HEK293 (cell line): ENCODE measurements around the gene SLC5A11.

ENCODE experiments used
- CTCF ChIA-PET: fragments of 350-600 bp; formaldehyde crosslinking; extraction: SDS; loops from one replicate; lab custom pipeline; 2021; ENCODE audit warnings: antibody characterized with exemption; lab: Yijun Ruan, JAX
- POLR2A ChIA-PET: fragments of 300-600 bp; formaldehyde crosslinking; extraction: SDS; loops from one replicate; lab custom pipeline; 2020; ENCODE audit warnings: antibody characterized with exemption, inconsistent platforms; lab: Yijun Ruan, JAX
- H3K27ac ChIP-seq: fragments of 200-500 bp; sonication (Bioruptor generic); 2 replicates; pipeline ENCODE4 v1.5.1; 2014; ENCODE audit warnings: low read depth, low read length, control low read depth, inconsistent platforms; ENCODE audit errors: extremely low read depth
- H3K36me3 ChIP-seq, 2 experiments: fragments of 200-500 bp in 1 of 2; sonication (Bioruptor generic) in 1 of 2; 1 replicate in 1 of 2; 2 replicates in 1 of 2; pipeline ENCODE4 v1.5.1; 2014 to 2017; ENCODE audit warnings: inconsistent platforms in 2 of 2, low read length in 2 of 2; ENCODE audit not compliant: control insufficient read depth in 2 of 2, insufficient read depth in 1 of 2
- H3K4me1 ChIP-seq: fragments of 200-500 bp; sonication (Bioruptor generic); 2 replicates; pipeline ENCODE4 v1.5.1; 2014; ENCODE audit warnings: mild to moderate bottlenecking, low read length, inconsistent platforms; ENCODE audit not compliant: control insufficient read depth, insufficient read depth
- H3K4me3 ChIP-seq: 2 replicates; pipeline ENCODE4 v1.5.1; 2011; ENCODE audit warnings: low read depth, mild to moderate bottlenecking, control low read depth, low read length, moderate library complexity
- H3K9me3 ChIP-seq: fragments of 200-500 bp; sonication (Bioruptor generic); 2 replicates; pipeline ENCODE4 v1.5.1; 2014; ENCODE audit warnings: low read depth, low read length, inconsistent platforms; ENCODE audit not compliant: control insufficient read depth, insufficient read depth
- HOXD13 ChIP-seq: sonication (generic); formaldehyde crosslinking; IDR thresholded peaks from 2 replicates; pipeline ENCODE4 v1.8.0; 2022; ENCODE audit warnings: missing genetic modification reagents, borderline replicate concordance
- MZF1 ChIP-seq: fragments of 450-650 bp; formaldehyde crosslinking; IDR thresholded peaks from 2 replicates; pipeline ENCODE4 v1.5.1; 2017; ENCODE audit warnings: missing biosample characterization, missing genetic modification characterization, borderline replicate concordance
- PRDM2 ChIP-seq: fragments of 450-650 bp; formaldehyde crosslinking; IDR thresholded peaks from 2 replicates; pipeline ENCODE4 v1.5.1; 2016; ENCODE audit warnings: missing biosample characterization, missing genetic modification characterization, borderline replicate concordance
- SP7 ChIP-seq: fragments of 450-650 bp; formaldehyde crosslinking; IDR thresholded peaks from 2 replicates; pipeline ENCODE4 v1.5.1; 2016; ENCODE audit warnings: missing biosample characterization, missing genetic modification characterization
- TCF7L2 ChIP-seq: IDR thresholded peaks from 2 replicates; pipeline ENCODE4 v1.6.1; 2011; ENCODE audit warnings: low read depth, mild to moderate bottlenecking, inconsistent platforms, low read length, moderate library complexity, borderline replicate concordance
- YY2 ChIP-seq: fragments of 450-650 bp; formaldehyde crosslinking; IDR thresholded peaks from 2 replicates; pipeline ENCODE4 v1.5.1; 2016; ENCODE audit warnings: missing biosample characterization, missing genetic modification characterization
- ZBTB1 ChIP-seq: fragments of 450-650 bp; formaldehyde crosslinking; IDR thresholded peaks from 2 replicates; pipeline ENCODE4 v1.5.1; 2016; ENCODE audit warnings: missing biosample characterization, missing genetic modification characterization
- ZFHX2 ChIP-seq: fragments of 450-650 bp; formaldehyde crosslinking; conservative IDR thresholded peaks from 2 replicates; pipeline ENCODE4 v1.5.1; 2016; ENCODE audit warnings: missing biosample characterization, missing genetic modification characterization
- ZNF148 ChIP-seq: fragments of 450-650 bp; formaldehyde crosslinking; IDR thresholded peaks from 2 replicates; pipeline ENCODE4 v1.5.0; 2017; ENCODE audit warnings: missing biosample characterization, missing genetic modification characterization, borderline replicate concordance
- ZNF16 ChIP-seq: fragments of 450-650 bp; formaldehyde crosslinking; IDR thresholded peaks from 2 replicates; pipeline ENCODE4 v1.5.1; 2016; ENCODE audit warnings: low read depth, missing biosample characterization, missing genetic modification characterization
- ZNF223 ChIP-seq: fragments of 450-650 bp; formaldehyde crosslinking; IDR thresholded peaks from 2 replicates; pipeline ENCODE4 v1.5.1; 2016; ENCODE audit warnings: missing biosample characterization, missing genetic modification characterization
- ZNF280D ChIP-seq: fragments of 450-650 bp; formaldehyde crosslinking; IDR thresholded peaks from 2 replicates; pipeline ENCODE4 v1.5.1; 2016; ENCODE audit warnings: missing biosample characterization, missing genetic modification characterization
- ZNF391 ChIP-seq: fragments of 450-650 bp; formaldehyde crosslinking; IDR thresholded peaks from 2 replicates; pipeline ENCODE4 v1.5.1; 2016; ENCODE audit warnings: low read depth, missing biosample characterization, missing genetic modification characterization, borderline replicate concordance
- ZNF433 ChIP-seq: fragments of 450-650 bp; formaldehyde crosslinking; IDR thresholded peaks from 2 replicates; pipeline ENCODE4 v1.5.1; 2016; ENCODE audit warnings: missing biosample characterization, missing genetic modification characterization, low read depth
- ZNF529 ChIP-seq: fragments of 450-650 bp; formaldehyde crosslinking; IDR thresholded peaks from 2 replicates; pipeline ENCODE4 v1.5.1; 2017; ENCODE audit warnings: missing genetic modification characterization, missing biosample characterization; ENCODE audit not compliant: insufficient replicate concordance
- ZNF560 ChIP-seq: fragments of 450-650 bp; formaldehyde crosslinking; IDR thresholded peaks from 2 replicates; pipeline ENCODE4 v1.5.1; 2017; ENCODE audit warnings: missing biosample characterization, missing genetic modification characterization, borderline replicate concordance
- ZNF660 ChIP-seq: fragments of 450-650 bp; IDR thresholded peaks from 2 replicates; pipeline ENCODE4 v1.5.1; 2018; ENCODE audit warnings: missing biosample characterization, mild to moderate bottlenecking, missing genetic modification characterization
- ZNF768 ChIP-seq: fragments of 450-650 bp; formaldehyde crosslinking; IDR thresholded peaks from 2 replicates; pipeline ENCODE4 v1.5.1; 2018; ENCODE audit warnings: missing biosample characterization, mild to moderate bottlenecking, missing genetic modification characterization
- TF ChIP-seq, protein P1 (sequence below): fragments of 450-650 bp; formaldehyde crosslinking; IDR thresholded peaks from 2 replicates; pipeline ENCODE4 v1.5.1; 2016; ENCODE audit warnings: missing biosample characterization, missing genetic modification characterization

The SLC5A11 gene

DNA sequence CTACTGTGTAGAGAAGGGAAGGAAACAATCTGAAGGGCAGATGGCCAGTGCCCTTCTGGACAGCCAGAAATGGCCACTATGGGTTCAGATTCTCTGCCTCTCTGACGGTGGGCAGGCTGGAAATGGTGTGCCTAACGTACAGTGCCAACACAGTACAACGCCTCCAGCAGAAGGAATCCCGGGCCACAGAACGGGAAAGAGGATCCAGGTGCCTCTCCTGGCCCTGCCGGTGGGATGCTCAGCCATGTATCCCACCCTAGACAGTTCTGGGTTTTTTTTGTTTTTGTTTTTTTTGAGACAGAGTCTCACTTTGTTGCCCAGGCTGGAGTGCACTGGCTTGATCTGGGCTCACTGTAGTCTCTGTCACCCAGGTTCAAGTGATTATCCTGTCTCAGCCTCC lies 71.5 kb downstream of the SLC5A11 start:
- peaks cover 0 to 43% of the 10 kb centered on the region in 2 experiments; a peak in 2 of 3 replicates for H3K36me3 ChIP-seq
- TF ChIP-seq SP7 (tag by site-specific recombination) = no peak
- no peak for TF ChIP-seq PRDM2 (tag by site-specific recombination)
- no peak for TF ChIP-seq ZNF148 (tag by site-specific recombination)
- TF ChIP-seq ZNF223 (tag by site-specific recombination) = no peak
- TF ChIP-seq ZNF391 (tag by site-specific recombination) = no peak
- TF ChIP-seq HOXD13 = no peak
- no peak for TF ChIP-seq ZNF16
- TF ChIP-seq, protein P1, sequence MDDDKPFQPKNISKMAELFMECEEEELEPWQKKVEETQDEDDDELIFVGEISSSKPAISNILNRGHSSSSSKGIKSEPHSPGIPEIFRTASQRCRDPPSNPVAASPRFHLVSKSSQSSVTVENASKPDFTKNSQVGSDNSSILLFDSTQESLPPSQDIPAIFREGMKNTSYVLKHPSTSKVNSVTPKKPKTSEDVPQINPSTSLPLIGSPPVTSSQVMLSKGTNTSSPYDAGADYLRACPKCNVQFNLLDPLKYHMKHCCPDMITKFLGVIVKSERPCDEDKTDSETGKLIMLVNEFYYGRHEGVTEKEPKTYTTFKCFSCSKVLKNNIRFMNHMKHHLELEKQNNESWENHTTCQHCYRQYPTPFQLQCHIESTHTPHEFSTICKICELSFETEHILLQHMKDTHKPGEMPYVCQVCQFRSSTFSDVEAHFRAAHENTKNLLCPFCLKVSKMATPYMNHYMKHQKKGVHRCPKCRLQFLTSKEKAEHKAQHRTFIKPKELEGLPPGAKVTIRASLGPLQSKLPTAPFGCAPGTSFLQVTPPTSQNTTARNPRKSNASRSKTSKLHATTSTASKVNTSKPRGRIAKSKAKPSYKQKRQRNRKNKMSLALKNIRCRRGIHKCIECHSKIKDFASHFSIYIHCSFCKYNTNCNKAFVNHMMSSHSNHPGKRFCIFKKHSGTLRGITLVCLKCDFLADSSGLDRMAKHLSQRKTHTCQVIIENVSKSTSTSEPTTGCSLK (tag by site-specific recombination) = no peak
- TF ChIP-seq ZNF560 = no peak
- no peak for TF ChIP-seq YY2 (tag by site-specific recombination)
- TF ChIP-seq ZNF768 (tag by site-specific recombination) = no peak
- no peak for TF ChIP-seq ZFHX2
- ChIA-PET CTCF (no interaction called here), POLR2A (no interaction called here)
- H3K4me3 ChIP-seq = no peak overlapping the region
- no peak overlapping the region for H3K27ac ChIP-seq
- no peaks in the 10 kb centered on the region for H3K4me1 ChIP-seq
- H3K9me3 ChIP-seq = no peaks in the 10 kb centered on the region

- no peaks in the 10 kb centered on the region for H3K4me1 ChIP-seq
- CTCF ChIA-PET = no interaction called here
- TF ChIP-seq ZNF529 (no peak), ZNF660 (tag by site-specific recombination) (no peak), ZNF280D (tag by site-specific recombination) (no peak), MZF1 (tag by site-specific recombination) (no peak), ZBTB1 (no peak), ZNF433 (no peak), TCF7L2 (no peak)
These were observed 72.1 kb downstream of the SLC5A11 start for GRCh38 chr16:24917891-24918290.

More at GRCh38 chr16:24917891-24918290, 72.1 kb downstream of the SLC5A11 start:
- H3K27ac ChIP-seq = no peak overlapping the region
- POLR2A ChIA-PET = no interaction called here
- H3K4me3 ChIP-seq = no peak overlapping the region
- peaks cover 0 to 43% of the 10 kb centered on the region in 2 experiments; a peak in 2 of 3 replicates for H3K36me3 ChIP-seq
- no peaks in the 10 kb centered on the region for H3K9me3 ChIP-seq
